ENCODE measurements around the gene SERPING1.
A peak's percentile ranks its signal among the peaks of the same experiment; 100 is the strongest.

Gene SERPING1

GRCh38 chr11:57597461-57597915 is at the start of gene SERPING1:
TSS of gene SERPING1 (plus strand) at chr11:57597685. CDS start at chr11:57598271, 586 bp downstream.
- no peak for DNase-seq (ENCODE audit: low read depth)

- DNase-seq (ENCODE audit: low read depth), result no peak
Measured at GRCh38 chr11:57547854-57548377, 49.6 kb upstream of the SERPING1 start.

- no peak for DNase-seq (ENCODE audit: low read depth)
Measured at GRCh38 chr11:57549983-57550382, 47.5 kb upstream of the SERPING1 start.

- no peak for DNase-seq (ENCODE audit: low read depth)
Measured at GRCh38 chr11:57551941-57552340, 45.5 kb upstream of the SERPING1 start.

GRCh38 chr11:57552479-57552878 is 45.0 kb upstream of the SERPING1 start:
- no peak for DNase-seq (ENCODE audit: low read depth)

GRCh38 chr11:57555393-57555792 is 42.1 kb upstream of the SERPING1 start:
- DNase-seq (ENCODE audit: low read depth), result no peak

- DNase-seq (ENCODE audit: low read depth), result no peak
Measured at GRCh38 chr11:57556041-57556440, 41.4 kb upstream of the SERPING1 start.

- DNase-seq (ENCODE audit: low read depth), result no peak
Measured at GRCh38 chr11:57560146-57560545, 37.3 kb upstream of the SERPING1 start.

GRCh38 chr11:57562596-57562995 is 34.9 kb upstream of the SERPING1 start:
- no peak for DNase-seq (ENCODE audit: low read depth)

GRCh38 chr11:57566005-57566904 is 31.2 kb upstream of the SERPING1 start:
- DNase-seq (ENCODE audit: low read depth), result peak; percentile 22

GRCh38 chr11:57566905-57567514 is 30.5 kb upstream of the SERPING1 start:
- no peak for DNase-seq (ENCODE audit: low read depth)

- no peak for DNase-seq (ENCODE audit: low read depth)
Measured at GRCh38 chr11:57567515-57568329, 29.8 kb upstream of the SERPING1 start, which contains the start of gene UBE2L6. TSS of gene UBE2L6 (minus strand) at chr11:57567672. CDS start at chr11:57567611, 61 bp downstream.

GRCh38 chr11:57568330-57568766 is 29.1 kb upstream of the SERPING1 start:
- peak; percentile 22 for DNase-seq (ENCODE audit: low read depth)

GRCh38 chr11:57571606-57572005 is 25.9 kb upstream of the SERPING1 start:
- DNase-seq (ENCODE audit: low read depth), result no peak

- no peak for DNase-seq (ENCODE audit: low read depth)
Measured at GRCh38 chr11:57574061-57574460, 23.4 kb upstream of the SERPING1 start.

GRCh38 chr11:57584341-57584740 is 13.1 kb upstream of the SERPING1 start:
- DNase-seq (ENCODE audit: low read depth), result no peak

- no peak for DNase-seq (ENCODE audit: low read depth)
Measured at GRCh38 chr11:57585301-57585700, 12.2 kb upstream of the SERPING1 start.

- no peak for DNase-seq (ENCODE audit: low read depth)
Measured at GRCh38 chr11:57586711-57587245, 10.7 kb upstream of the SERPING1 start.

- no peak for DNase-seq (ENCODE audit: low read depth)
Measured at GRCh38 chr11:57588046-57588710, 9.3 kb upstream of the SERPING1 start.

- no peak for DNase-seq (ENCODE audit: low read depth)
Measured at GRCh38 chr11:57596266-57596885, 1.1 kb upstream of the SERPING1 start.
